OCI-LY3 (cell line): ENCODE measurements around the gene FHL2.

Experiments used
- CTCF ChIP-seq: fragments of 200-600, 300-600 bp; sonication (generic); IDR thresholded peaks from 2 replicates; pipeline ENCODE4 v1.5.1; 2014; ENCODE audit warnings: antibody characterized with exemption, low read length, low read depth
- EZH2phosphoT487 ChIP-seq: fragments of 200-600 bp; shearing (Covaris generic); IDR thresholded peaks from 2 replicates; pipeline ENCODE4 v1.6.1; 2018; ENCODE audit warnings: antibody characterized with exemption, mixed run types, low read depth

- TF ChIP-seq EZH2phosphoT487 (no peak), CTCF (no peak)
These were observed 37.6 kb downstream of the FHL2 start for GRCh38 chr2:105361102-105361889.
